HepG2 (cell line): ENCODE results near the gene MTUS2. TPM values are rescaled to one million over a fixed set of nuclear protein-coding genes. Genes with fewer than 3 reads are reported as not detected.

Source experiments
- ATAC-seq: fragments of 200-7000 bp; cut with Tn5 transposase; 3 replicates; pipeline ENCODE4 v1.9.1; 2020; ENCODE audit warnings: mild to moderate bottlenecking, moderate library complexity
- BruUV-seq: library from RNA; stranded (reverse); fragments of 400-500 nt; replicated peaks from 2 replicates; lab custom pipeline; 2021; lab: Mats Ljungman, UMichigan
- CTCF ChIA-PET: fragments of 300-600 bp; formaldehyde crosslinking; extraction: SDS; loops from one replicate; lab custom pipeline; 2021; ENCODE audit warnings: low total read pairs, inconsistent platforms, low intra/inter-chr PET ratio; lab: Yijun Ruan, JAX
- POLR2A ChIA-PET: fragments of 350-600 bp; sonication (Branson Sonifier 250); formaldehyde crosslinking; loops from one replicate; lab custom pipeline; 2020; ENCODE audit warnings: antibody characterized with exemption, inconsistent platforms; lab: Yijun Ruan, JAX
- DNase-seq: peaks from one replicate; pipeline ENCODE4 v3.0.0-alpha.2; 2015; ENCODE audit warnings: low spot score
- FAIRE-seq: peaks from 3 replicates; lab custom pipeline; 2011; peaks lifted over from hg19 to GRCh38; lab: Jason Lieb, UNC
- H2AFZ ChIP-seq: one replicate; pipeline ENCODE4 v1.6.1; 2011; ENCODE audit warnings: low read length, inconsistent platforms
- H3K27ac ChIP-seq: fragments of 300-600 bp; 3 replicates; pipeline ENCODE4 v1.8.0; 2011; ENCODE audit warnings: mixed run types, mild to moderate bottlenecking, mixed read lengths, low read length, inconsistent platforms; ENCODE audit not compliant: insufficient read depth; ENCODE audit errors: extremely low read length
- H3K27me3 ChIP-seq, 2 experiments: fragments of 200-600 bp in 1 of 2; 2 replicates in 1 of 2; 3 replicates in 1 of 2; pipeline versions ENCODE4 v1.6.0 to v1.8.0; 2011; ENCODE audit warnings: low read length in 2 of 2, mild to moderate bottlenecking in 2 of 2, moderate library complexity in 2 of 2, inconsistent platforms in 1 of 2; ENCODE audit not compliant: insufficient read depth in 2 of 2, control insufficient read depth in 1 of 2
- H3K36me3 ChIP-seq, 2 experiments: fragments of 200-600 bp in 1 of 2; replicated peaks in 1 of 2; 2 replicates in 1 of 2; 3 replicates in 1 of 2; pipeline versions ENCODE4 v1.5.1 to v1.8.0; 2011; ENCODE audit warnings: low read length in 2 of 2, inconsistent platforms in 1 of 2; ENCODE audit not compliant: insufficient read depth in 2 of 2, control insufficient read depth in 1 of 2
- H3K4me1 ChIP-seq: 2 replicates; pipeline ENCODE4 v1.5.1; 2012; ENCODE audit warnings: low read length, inconsistent platforms; ENCODE audit not compliant: insufficient read depth
- H3K4me2 ChIP-seq: 2 replicates; pipeline ENCODE4 v1.6.0; 2011; ENCODE audit warnings: low read depth, low read length, inconsistent platforms
- H3K4me3 ChIP-seq, 3 experiments: fragments of 200-600 bp in 1 of 3; sonication (generic), shearing (Covaris generic) in 1 of 3; replicated peaks in 1 of 3; 2 replicates each; pipeline ENCODE4 v1.5.1; 2011 to 2016; ENCODE audit warnings: low read length in 3 of 3, inconsistent platforms in 2 of 3, low read depth in 2 of 3, mild to moderate bottlenecking in 2 of 3, control low read depth in 1 of 3, mixed read lengths in 1 of 3; ENCODE audit not compliant: insufficient read depth in 1 of 3
- H3K79me2 ChIP-seq: one replicate; pipeline ENCODE4 v1.6.1; 2011; ENCODE audit warnings: low read length, inconsistent platforms; ENCODE audit not compliant: insufficient read depth
- H3K9ac ChIP-seq: 2 replicates; pipeline ENCODE4 v1.6.0; 2011; ENCODE audit warnings: mild to moderate bottlenecking, low read depth, low read length, inconsistent platforms; ENCODE audit not compliant: insufficient read depth
- H3K9me3 ChIP-seq: 2 replicates; pipeline ENCODE4 v1.5.1; 2012; ENCODE audit warnings: mild to moderate bottlenecking, low read length
- H4K20me1 ChIP-seq: 2 replicates; pipeline ENCODE4 v1.6.0; 2011; ENCODE audit warnings: inconsistent platforms, mild to moderate bottlenecking, low read length, moderate library complexity; ENCODE audit not compliant: insufficient read depth
- KLF16 ChIP-seq, 2 experiments: sonication (generic) in 1 of 2; formaldehyde crosslinking in 1 of 2; IDR thresholded peaks; 2 replicates each; pipeline versions ENCODE4 v1.6.1 to v1.8.0; 2016 to 2023; ENCODE audit warnings: missing genetic modification reagents in 2 of 2, missing compliant biosample characterization in 1 of 2
- MIXL1 ChIP-seq: IDR thresholded peaks from 2 replicates; pipeline ENCODE4 v1.6.1; 2016
- PHF8 ChIP-seq: sonication (generic); formaldehyde crosslinking; IDR thresholded peaks from 2 replicates; pipeline ENCODE4 v1.5.0; 2020; ENCODE audit warnings: missing genetic modification reagents
- REPIN1 ChIP-seq: sonication (generic); formaldehyde crosslinking; IDR thresholded peaks from 2 replicates; pipeline ENCODE4 v1.8.0; 2022; ENCODE audit warnings: missing genetic modification reagents, low read depth, mild to moderate bottlenecking, borderline replicate concordance
- SMYD3 ChIP-seq: sonication (generic); formaldehyde crosslinking; IDR thresholded peaks from 2 replicates; pipeline ENCODE4 v1.8.1; 2023; ENCODE audit warnings: mild to moderate bottlenecking, missing genetic modification reagents
- STAG1 ChIP-seq: sonication (generic); formaldehyde crosslinking; IDR thresholded peaks from 2 replicates; pipeline ENCODE4 v1.4.0; 2020; ENCODE audit warnings: missing genetic modification reagents
- ZNF788 ChIP-seq: sonication (generic); formaldehyde crosslinking; IDR thresholded peaks from 2 replicates; pipeline ENCODE4 v1.5.0; 2020; ENCODE audit warnings: mild to moderate bottlenecking, missing genetic modification reagents, borderline replicate concordance
- WGBS: methylation state at CpG from one replicate; pipeline ENCODE4 v1.1.6; 2017; ENCODE audit warnings: low lambda C conversion rate; 5-methylcytosine and 5-hydroxymethylcytosine counted together
- in situ Hi-C: cut with HindIII; loops from 2 replicates; pipeline ENCODE4 v1.10.0; 2017; ENCODE audit warnings: low pct_unique_long_range_greater_than_20kb; ENCODE audit not compliant: extremely low pct_ligation_motif_present
- intact Hi-C: fragments of 100-400 bp; cut with micrococcal nuclease; formaldehyde crosslinking; loops from one replicate; pipeline ENCODE4 v1.10.0; 2022; ENCODE audit not compliant: unreplicated experiment
- polyA plus RNA-seq, 8 experiments: library from polyadenylated mRNA; depleted of rRNA in 3 of 8; stranded (reverse) in 7 of 8; unstranded in 1 of 8; fragments of >200 nt; fragmentation: Illumina TruSeq in 4 of 8; extraction: Trizol in 4 of 8; gene quantifications; 2 replicates each; pipeline versions ENCODE4 v1.2.1 to v1.2.3, GENCODE V29; 2011 to 2016; ENCODE audit warnings: low read depth in 4 of 8, missing spikeins in 1 of 8, mixed read lengths in 1 of 8; ENCODE audit not compliant: insufficient read depth in 1 of 8
- total RNA-seq, 5 experiments: library from RNA; depleted of rRNA; stranded (reverse); fragments of >200 nt; fragmentation: Illumina TruSeq; extraction: Trizol; gene quantifications; 2 replicates each; pipeline ENCODE4 v1.2.3, GENCODE V29; 2016; ENCODE audit warnings: low read depth in 1 of 5
- TF ChIP-seq, protein P1 (sequence below): sonication (generic); formaldehyde crosslinking; IDR thresholded peaks from 2 replicates; pipeline ENCODE4 v1.4.0; 2020; ENCODE audit warnings: low read depth, mild to moderate bottlenecking, missing genetic modification reagents

MTUS2 gene
- total and polyA plus RNA-seq, 2 of the 13 experiments (the other 11 are each of a cell fraction or from before 2014, with no cell fraction given): not detected

DNA sequence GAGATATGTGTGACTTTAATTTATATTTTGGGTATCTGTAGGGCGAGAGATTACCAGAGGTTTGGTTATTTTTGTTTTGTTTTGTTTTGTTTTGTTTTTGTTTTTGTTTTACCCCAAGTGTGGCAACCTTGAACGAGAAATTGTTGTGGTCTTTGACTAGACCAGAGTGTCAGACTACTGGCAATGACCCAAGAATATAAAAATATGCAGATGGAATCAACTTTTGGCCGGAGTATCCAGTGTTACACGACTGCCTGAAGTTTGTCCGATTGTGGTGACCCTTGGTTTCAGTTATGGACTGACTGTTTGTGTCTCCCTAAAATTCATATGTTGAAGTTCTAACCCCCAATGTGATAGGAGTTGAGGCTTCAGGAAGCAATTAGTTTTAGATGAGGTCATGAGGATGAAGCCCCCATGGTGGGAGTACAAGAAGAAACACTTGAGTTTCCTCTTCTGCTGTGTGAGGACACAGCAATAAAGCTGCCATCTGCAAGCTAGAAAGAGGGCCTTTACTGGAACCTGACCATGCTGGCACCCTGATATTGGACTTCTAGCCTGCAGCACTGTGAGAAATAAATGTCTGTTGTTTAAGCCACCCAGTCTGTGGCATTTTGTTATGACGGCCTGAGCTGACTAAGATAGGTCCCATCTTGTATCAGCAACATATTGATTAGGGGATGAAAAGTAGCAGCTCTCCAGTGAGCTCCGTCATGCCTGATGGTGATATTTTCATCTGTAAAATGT, 261.7 kb downstream of the MTUS2 start:
- TF ChIP-seq REPIN1 (no peak), MIXL1 (CRISPR knock-in tag) (no peak), SMYD3 (CRISPR knock-in tag) (no peak), ZNF788 (CRISPR knock-in tag) (no peak), KLF16 (CRISPR knock-in tag; IDR thresholded peaks at IDR 0.05) (no peak), PHF8 (CRISPR knock-in tag) (no peak), STAG1 (CRISPR knock-in tag) (no peak)
- TF ChIP-seq, protein P1, sequence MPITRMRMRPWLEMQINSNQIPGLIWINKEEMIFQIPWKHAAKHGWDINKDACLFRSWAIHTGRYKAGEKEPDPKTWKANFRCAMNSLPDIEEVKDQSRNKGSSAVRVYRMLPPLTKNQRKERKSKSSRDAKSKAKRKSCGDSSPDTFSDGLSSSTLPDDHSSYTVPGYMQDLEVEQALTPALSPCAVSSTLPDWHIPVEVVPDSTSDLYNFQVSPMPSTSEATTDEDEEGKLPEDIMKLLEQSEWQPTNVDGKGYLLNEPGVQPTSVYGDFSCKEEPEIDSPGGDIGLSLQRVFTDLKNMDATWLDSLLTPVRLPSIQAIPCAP (CRISPR knock-in tag): no peak
- Histone ChIP-seq H3K4me3 (no peak overlapping the region), H3K27ac (no peak overlapping the region), H4K20me1 (no peaks in the 10 kb centered on the region), H3K27me3 (no peaks in the 10 kb centered on the region; a peak in 1 of 5 replicates), H3K4me2 (no peak overlapping the region), H3K9me3 (peaks cover 95% of the 10 kb centered on the region), H3K36me3 (no peaks in the 10 kb centered on the region), H3K4me1 (no peaks in the 10 kb centered on the region), H3K79me2 (no peaks in the 10 kb centered on the region), H2AFZ (no peak overlapping the region), H3K9ac (no peak overlapping the region)
- intact Hi-C loops (no loop called here), in situ Hi-C loops (no loop called here)
- FAIRE-seq (no peak), ATAC-seq (no peak), DNase-seq (no peak)
- WGBS: 5% methylated on average over 7 of the region's 7 CpGs
- no TSS peak for BruUV-seq
- ChIA-PET POLR2A (no interaction called here), CTCF (no interaction called here)
